HepG2 (cell line): Measurements from ENCODE around the gene TBC1D16. TPM values are rescaled to one million over a fixed set of nuclear protein-coding genes. Genes with fewer than 3 reads are reported as not detected.
A peak's percentile ranks its signal among the peaks of the same experiment; 100 is the strongest.

Experiments used
- ASH2L ChIP-seq: fragments of 300-600, 200-600 bp; sonication (generic); IDR thresholded peaks from 2 replicates; pipeline ENCODE4 v1.7.0; 2017; ENCODE audit warnings: low read depth, mild to moderate bottlenecking, moderate library complexity, mixed read lengths, low read length; ENCODE audit not compliant: insufficient read length
- CAMTA2 ChIP-seq: sonication (generic); formaldehyde crosslinking; IDR thresholded peaks from 2 replicates; pipeline ENCODE4 v1.4.0; 2020; ENCODE audit warnings: mild to moderate bottlenecking, missing genetic modification reagents, borderline replicate concordance
- CC2D1A ChIP-seq: sonication (generic); formaldehyde crosslinking; IDR thresholded peaks from 2 replicates; pipeline ENCODE4 v1.8.1; 2023; ENCODE audit warnings: mild to moderate bottlenecking, missing genetic modification reagents
- CHD4 ChIP-seq: fragments of 200-600 bp; sonication (generic); IDR thresholded peaks from 2 replicates; pipeline ENCODE4 v1.7.0; 2017; ENCODE audit warnings: mild to moderate bottlenecking, low read length, borderline replicate concordance
- GZF1 ChIP-seq: sonication (generic); formaldehyde crosslinking; IDR thresholded peaks from 2 replicates; pipeline ENCODE4 v1.5.1; 2020; ENCODE audit warnings: mild to moderate bottlenecking, missing genetic modification reagents
- JDP2 ChIP-seq: sonication (generic); formaldehyde crosslinking; IDR thresholded peaks from 2 replicates; pipeline ENCODE4 v1.8.1; 2022; ENCODE audit warnings: missing genetic modification reagents, borderline replicate concordance
- MTA1 ChIP-seq: sonication (generic); formaldehyde crosslinking; IDR thresholded peaks from 2 replicates; pipeline ENCODE4 v1.4.0; 2020; ENCODE audit warnings: missing genetic modification reagents, mild to moderate bottlenecking, borderline replicate concordance
- RFXAP ChIP-seq: sonication (generic); formaldehyde crosslinking; IDR thresholded peaks from 2 replicates; pipeline ENCODE4 v1.4.0; 2020; ENCODE audit warnings: missing genetic modification reagents, borderline replicate concordance
- TBX2 ChIP-seq: sonication (generic); formaldehyde crosslinking; IDR thresholded peaks from 2 replicates; pipeline ENCODE4 v1.5.0; 2020; ENCODE audit warnings: missing genetic modification reagents, mild to moderate bottlenecking, borderline replicate concordance
- ZKSCAN1 ChIP-seq: fragments of 150-350 bp; IDR thresholded peaks from 2 replicates; pipeline ENCODE4 v1.6.1; 2014; ENCODE audit warnings: low read length
- ZNF253 ChIP-seq: sonication (generic); formaldehyde crosslinking; IDR thresholded peaks from 2 replicates; pipeline ENCODE4 v1.8.0; 2022; ENCODE audit warnings: mild to moderate bottlenecking, missing genetic modification reagents, borderline replicate concordance
- ZNF569 ChIP-seq: sonication (generic); formaldehyde crosslinking; IDR thresholded peaks from 2 replicates; pipeline ENCODE4 v1.5.0; 2020; ENCODE audit warnings: mild to moderate bottlenecking, missing genetic modification reagents, moderate library complexity, borderline replicate concordance
- ZNF660 ChIP-seq: sonication (generic); formaldehyde crosslinking; IDR thresholded peaks from 2 replicates; pipeline ENCODE4 v1.5.1; 2020; ENCODE audit warnings: mild to moderate bottlenecking, low read depth, missing genetic modification reagents, borderline replicate concordance
- ZNF709 ChIP-seq: sonication (generic); formaldehyde crosslinking; IDR thresholded peaks from 2 replicates; pipeline ENCODE4 v1.5.0; 2020; ENCODE audit warnings: mild to moderate bottlenecking, missing genetic modification reagents
- ZSCAN31 ChIP-seq: sonication (generic); formaldehyde crosslinking; IDR thresholded peaks from 2 replicates; pipeline ENCODE4 v1.5.0; 2020; ENCODE audit warnings: low read depth, mild to moderate bottlenecking, missing genetic modification reagents
- polyA plus RNA-seq, 8 experiments: library from polyadenylated mRNA; depleted of rRNA in 3 of 8; stranded (reverse) in 7 of 8; unstranded in 1 of 8; fragments of >200 nt; fragmentation: Illumina TruSeq in 4 of 8; extraction: Trizol in 4 of 8; gene quantifications; 2 replicates each; pipeline versions ENCODE4 v1.2.1 to v1.2.3, GENCODE V29; 2011 to 2016; ENCODE audit warnings: low read depth in 4 of 8, missing spikeins in 1 of 8, mixed read lengths in 1 of 8; ENCODE audit not compliant: insufficient read depth in 1 of 8
- total RNA-seq, 5 experiments: library from RNA; depleted of rRNA; stranded (reverse); fragments of >200 nt; fragmentation: Illumina TruSeq; extraction: Trizol; gene quantifications; 2 replicates each; pipeline ENCODE4 v1.2.3, GENCODE V29; 2016; ENCODE audit warnings: low read depth in 1 of 5
- TF ChIP-seq, protein P1 (sequence below), 2 experiments: fragments of 450-650 bp in 1 of 2; sonication (generic) in 1 of 2; formaldehyde crosslinking in 1 of 2; IDR thresholded peaks; 2 replicates each; pipeline versions ENCODE4 v1.6.1 to v1.8.0; 2016 to 2022; ENCODE audit warnings: antibody characterized with exemption in 1 of 2, mild to moderate bottlenecking in 1 of 2, missing genetic modification reagents in 1 of 2
- TF ChIP-seq, protein P2 (sequence below): sonication (generic); formaldehyde crosslinking; conservative IDR thresholded peaks from 2 replicates; pipeline ENCODE4 v1.4.0; 2020; ENCODE audit warnings: missing genetic modification reagents

TBC1D16 gene
- total and polyA plus RNA-seq, 2 of the 13 experiments (the other 11 are each of a cell fraction or from before 2014, with no cell fraction given): 14.9 to 24.9 TPM

DNA sequence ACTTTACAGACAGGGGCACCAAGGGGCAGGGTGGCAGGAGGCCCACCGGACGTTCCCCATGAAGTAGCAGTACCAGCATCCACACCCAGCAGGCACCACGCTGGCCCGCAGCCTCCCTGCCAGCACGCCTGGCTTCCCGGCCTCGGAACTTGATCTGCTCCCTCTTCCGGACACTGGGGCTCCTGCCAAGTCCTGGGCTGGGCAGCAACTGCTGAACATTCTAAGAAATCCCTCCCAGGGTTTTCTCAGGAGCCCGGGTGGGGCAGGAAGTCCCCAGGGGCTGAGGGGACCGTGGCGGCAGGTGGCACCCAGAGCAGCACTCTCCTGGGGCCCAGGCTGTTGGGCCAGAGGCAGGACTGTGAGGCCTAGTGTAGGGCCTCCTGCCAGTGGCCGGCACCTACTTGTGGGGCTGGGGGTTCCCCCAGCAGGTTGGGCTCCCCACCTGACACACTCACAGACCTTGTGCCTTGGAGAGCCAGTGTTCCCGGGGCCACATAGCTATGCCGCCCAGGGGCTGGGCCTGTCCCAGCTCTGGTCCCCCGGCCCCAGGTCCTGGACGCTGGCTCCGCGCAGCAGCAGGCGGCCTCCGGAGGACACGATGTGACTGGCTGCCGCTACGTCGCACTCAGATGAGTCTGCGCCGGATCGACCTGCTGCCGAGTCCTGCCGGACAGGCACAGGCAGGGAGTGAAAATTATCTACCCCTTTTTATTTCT, 110.3 kb downstream of the TBC1D16 start (continued):
- TF ChIP-seq, protein P1, sequence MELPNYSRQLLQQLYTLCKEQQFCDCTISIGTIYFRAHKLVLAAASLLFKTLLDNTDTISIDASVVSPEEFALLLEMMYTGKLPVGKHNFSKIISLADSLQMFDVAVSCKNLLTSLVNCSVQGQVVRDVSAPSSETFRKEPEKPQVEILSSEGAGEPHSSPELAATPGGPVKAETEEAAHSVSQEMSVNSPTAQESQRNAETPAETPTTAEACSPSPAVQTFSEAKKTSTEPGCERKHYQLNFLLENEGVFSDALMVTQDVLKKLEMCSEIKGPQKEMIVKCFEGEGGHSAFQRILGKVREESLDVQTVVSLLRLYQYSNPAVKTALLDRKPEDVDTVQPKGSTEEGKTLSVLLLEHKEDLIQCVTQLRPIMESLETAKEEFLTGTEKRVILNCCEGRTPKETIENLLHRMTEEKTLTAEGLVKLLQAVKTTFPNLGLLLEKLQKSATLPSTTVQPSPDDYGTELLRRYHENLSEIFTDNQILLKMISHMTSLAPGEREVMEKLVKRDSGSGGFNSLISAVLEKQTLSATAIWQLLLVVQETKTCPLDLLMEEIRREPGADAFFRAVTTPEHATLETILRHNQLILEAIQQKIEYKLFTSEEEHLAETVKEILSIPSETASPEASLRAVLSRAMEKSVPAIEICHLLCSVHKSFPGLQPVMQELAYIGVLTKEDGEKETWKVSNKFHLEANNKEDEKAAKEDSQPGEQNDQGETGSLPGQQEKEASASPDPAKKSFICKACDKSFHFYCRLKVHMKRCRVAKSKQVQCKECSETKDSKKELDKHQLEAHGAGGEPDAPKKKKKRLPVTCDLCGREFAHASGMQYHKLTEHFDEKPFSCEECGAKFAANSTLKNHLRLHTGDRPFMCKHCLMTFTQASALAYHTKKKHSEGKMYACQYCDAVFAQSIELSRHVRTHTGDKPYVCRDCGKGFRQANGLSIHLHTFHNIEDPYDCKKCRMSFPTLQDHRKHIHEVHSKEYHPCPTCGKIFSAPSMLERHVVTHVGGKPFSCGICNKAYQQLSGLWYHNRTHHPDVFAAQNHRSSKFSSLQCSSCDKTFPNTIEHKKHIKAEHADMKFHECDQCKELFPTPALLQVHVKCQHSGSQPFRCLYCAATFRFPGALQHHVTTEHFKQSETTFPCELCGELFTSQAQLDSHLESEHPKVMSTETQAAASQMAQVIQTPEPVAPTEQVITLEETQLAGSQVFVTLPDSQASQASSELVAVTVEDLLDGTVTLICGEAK (IDR thresholded peaks at IDR 0.05): no peak
- TF ChIP-seq, protein P1 (CRISPR knock-in tag; IDR thresholded peaks at IDR 0.05): peak; percentile 17; the same call in 1 of the 2 replicates
- no peak for TF ChIP-seq ASH2L
- TF ChIP-seq MTA1 (CRISPR knock-in tag): no peak
- no peak for TF ChIP-seq ZSCAN31 (CRISPR knock-in tag)
- 0 out of 2 replicates have a peak, but pooled peaks have one; percentile 4 for TF ChIP-seq RFXAP (CRISPR knock-in tag)
- TF ChIP-seq ZNF253 (CRISPR knock-in tag): 0 out of 2 replicates have a peak, but pooled peaks have one; percentile 17
- no peak for TF ChIP-seq CAMTA2 (CRISPR knock-in tag)
- TF ChIP-seq TBX2 (CRISPR knock-in tag): peak; percentile 21; the same call in 1 of the 2 replicates
- TF ChIP-seq, protein P2, sequence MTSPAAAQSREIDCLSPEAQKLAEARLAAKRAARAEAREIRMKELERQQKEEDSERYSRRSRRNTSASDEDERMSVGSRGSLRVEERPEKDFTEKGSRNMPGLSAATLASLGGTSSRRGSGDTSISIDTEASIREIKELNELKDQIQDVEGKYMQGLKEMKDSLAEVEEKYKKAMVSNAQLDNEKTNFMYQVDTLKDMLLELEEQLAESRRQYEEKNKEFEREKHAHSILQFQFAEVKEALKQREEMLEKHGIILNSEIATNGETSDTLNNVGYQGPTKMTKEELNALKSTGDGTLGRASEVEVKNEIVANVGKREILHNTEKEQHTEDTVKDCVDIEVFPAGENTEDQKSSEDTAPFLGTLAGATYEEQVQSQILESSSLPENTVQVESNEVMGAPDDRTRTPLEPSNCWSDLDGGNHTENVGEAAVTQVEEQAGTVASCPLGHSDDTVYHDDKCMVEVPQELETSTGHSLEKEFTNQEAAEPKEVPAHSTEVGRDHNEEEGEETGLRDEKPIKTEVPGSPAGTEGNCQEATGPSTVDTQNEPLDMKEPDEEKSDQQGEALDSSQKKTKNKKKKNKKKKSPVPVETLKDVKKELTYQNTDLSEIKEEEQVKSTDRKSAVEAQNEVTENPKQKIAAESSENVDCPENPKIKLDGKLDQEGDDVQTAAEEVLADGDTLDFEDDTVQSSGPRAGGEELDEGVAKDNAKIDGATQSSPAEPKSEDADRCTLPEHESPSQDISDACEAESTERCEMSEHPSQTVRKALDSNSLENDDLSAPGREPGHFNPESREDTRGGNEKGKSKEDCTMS (CRISPR knock-in tag): no peak
- TF ChIP-seq JDP2: no peak
- no peak for TF ChIP-seq CC2D1A
- TF ChIP-seq CHD4: no peak
- TF ChIP-seq ZNF709 (CRISPR knock-in tag): no peak
- TF ChIP-seq GZF1 (CRISPR knock-in tag): no peak
- no peak for TF ChIP-seq ZKSCAN1
- TF ChIP-seq ZNF569 (CRISPR knock-in tag): no peak
- TF ChIP-seq ZNF660 (CRISPR knock-in tag): no peak
